GM18517 (cell line): Measurements from ENCODE around the gene TATDN2.

Source experiments
- ATAC-seq: cut with Tn5 transposase; IDR thresholded peaks from one replicate; pipeline ENCODE4 v1.9.1; 2021; ENCODE audit warnings: mild to moderate bottlenecking, moderate library complexity; ENCODE audit not compliant: unreplicated experiment

Gene TATDN2

GRCh38 chr3:10248184-10248983, at the start of gene TATDN2:
TSS of gene TATDN2 (plus strand) at chr3:10248459. CDS start at chr3:10249201, 742 bp downstream.
- ATAC-seq: peak; percentile 92

GRCh38 chr3:10198761-10199649, 49.3 kb upstream of the TATDN2 start:
- peak; percentile 72 for ATAC-seq

- no peak for ATAC-seq
Observed at GRCh38 chr3:10204921-10205320, 43.3 kb upstream of the TATDN2 start.

- no peak for ATAC-seq
Observed at GRCh38 chr3:10205451-10206165, 42.7 kb upstream of the TATDN2 start.

- no peak for ATAC-seq
Observed at GRCh38 chr3:10206166-10206511, 42.1 kb upstream of the TATDN2 start.

GRCh38 chr3:10213156-10213792, 35.0 kb upstream of the TATDN2 start:
- ATAC-seq: no peak

- no peak for ATAC-seq
Observed at GRCh38 chr3:10215578-10216368, 32.5 kb upstream of the TATDN2 start.

GRCh38 chr3:10217359-10217758, 30.9 kb upstream of the TATDN2 start:
- ATAC-seq: no peak

GRCh38 chr3:10219737-10220136, 28.5 kb upstream of the TATDN2 start:
- no peak for ATAC-seq

GRCh38 chr3:10223676-10224639, 24.3 kb upstream of the TATDN2 start:
- ATAC-seq: peak; percentile 67

- ATAC-seq: peak; percentile 40
Observed at GRCh38 chr3:10224794-10225665, 23.2 kb upstream of the TATDN2 start.

GRCh38 chr3:10226293-10226692, 22.0 kb upstream of the TATDN2 start:
- no peak for ATAC-seq

- no peak for ATAC-seq
Observed at GRCh38 chr3:10228248-10228950, 19.9 kb upstream of the TATDN2 start.

- ATAC-seq: no peak
Observed at GRCh38 chr3:10229576-10229975, 18.7 kb upstream of the TATDN2 start.

GRCh38 chr3:10232137-10232536, 16.1 kb upstream of the TATDN2 start:
- ATAC-seq: no peak

GRCh38 chr3:10233988-10234387, 14.3 kb upstream of the TATDN2 start:
- ATAC-seq: no peak

GRCh38 chr3:10234526-10235230, 13.6 kb upstream of the TATDN2 start:
- ATAC-seq: no peak
